GM21825 (cell line): ENCODE results near the gene CHST11.

ENCODE experiments used
- ATAC-seq: cut with Tn5 transposase; IDR thresholded peaks from one replicate; pipeline ENCODE4 v1.9.1; 2021; ENCODE audit warnings: mild to moderate bottlenecking, moderate library complexity; ENCODE audit not compliant: unreplicated experiment

CHST11 gene

GRCh38 chr12:104648756-104649155, 192.0 kb downstream of the CHST11 start:
- no peak for ATAC-seq

GRCh38 chr12:104649217-104649824, 192.6 kb downstream of the CHST11 start:
- no peak for ATAC-seq

GRCh38 chr12:104649921-104650320, 193.2 kb downstream of the CHST11 start:
- ATAC-seq = no peak

- ATAC-seq = no peak
Measured at GRCh38 chr12:104650541-104650940, 193.8 kb downstream of the CHST11 start.

- ATAC-seq = no peak
Measured at GRCh38 chr12:104651811-104652210, 195.1 kb downstream of the CHST11 start.

GRCh38 chr12:104652358-104652757, 195.6 kb downstream of the CHST11 start:
- no peak for ATAC-seq

- ATAC-seq = no peak
Measured at GRCh38 chr12:104652910-104653309, 196.2 kb downstream of the CHST11 start.

GRCh38 chr12:104653730-104654664, 197.2 kb downstream of the CHST11 start:
- ATAC-seq = no peak

- no peak for ATAC-seq
Measured at GRCh38 chr12:104654665-104655609, 198.2 kb downstream of the CHST11 start.

GRCh38 chr12:104656383-104656782, 199.6 kb downstream of the CHST11 start:
- ATAC-seq = no peak

GRCh38 chr12:104656921-104657320, 200.2 kb downstream of the CHST11 start:
- no peak for ATAC-seq

- ATAC-seq = no peak
Measured at GRCh38 chr12:104657726-104658484, 201.2 kb downstream of the CHST11 start.

- ATAC-seq = no peak
Measured at GRCh38 chr12:104659058-104659457, 202.3 kb downstream of the CHST11 start.

- ATAC-seq = no peak
Measured at GRCh38 chr12:104662203-104662602, 205.5 kb downstream of the CHST11 start.

- no peak for ATAC-seq
Measured at GRCh38 chr12:104662908-104663307, 206.2 kb downstream of the CHST11 start.

GRCh38 chr12:104664351-104664750, 207.6 kb downstream of the CHST11 start:
- no peak for ATAC-seq

GRCh38 chr12:104665296-104665695, 208.5 kb downstream of the CHST11 start:
- ATAC-seq = no peak

GRCh38 chr12:104667139-104667538, 210.4 kb downstream of the CHST11 start:
- no peak for ATAC-seq

- ATAC-seq = no peak
Measured at GRCh38 chr12:104668274-104668718, 211.5 kb downstream of the CHST11 start.

- no peak for ATAC-seq
Measured at GRCh38 chr12:104669089-104669721, 212.5 kb downstream of the CHST11 start.
